Neuronal stem cell (in vitro differentiated cells): ENCODE data around the gene CDC25B.

Experiments
- DNase-seq: peaks from one replicate; pipeline ENCODE4 v3.0.0-alpha.2; 2013; ENCODE audit warnings: low spot score
- H2AFZ ChIP-seq: one replicate; pipeline ENCODE4 v1.6.1; 2013; ENCODE audit warnings: mild to moderate bottlenecking, low read length, inconsistent platforms
- H2AK5ac ChIP-seq: 2 replicates; pipeline ENCODE4 v1.6.1; 2013; ENCODE audit warnings: low read depth, mild to moderate bottlenecking, inconsistent platforms, low read length, moderate library complexity, mixed read lengths
- H2BK120ac ChIP-seq: 2 replicates; pipeline ENCODE4 v1.6.1; 2013; ENCODE audit warnings: low read depth, mild to moderate bottlenecking, inconsistent platforms, low read length, moderate library complexity, mixed read lengths
- H2BK12ac ChIP-seq: one replicate; pipeline ENCODE4 v1.6.1; 2013; ENCODE audit warnings: low read length, inconsistent platforms
- H2BK15ac ChIP-seq: 2 replicates; pipeline ENCODE4 v1.6.1; 2013; ENCODE audit warnings: mild to moderate bottlenecking, low read length, inconsistent platforms, mixed read lengths
- H2BK5ac ChIP-seq: one replicate; pipeline ENCODE4 v1.6.1; 2013; ENCODE audit warnings: inconsistent platforms, mild to moderate bottlenecking, low read length, moderate library complexity
- H3K14ac ChIP-seq: one replicate; pipeline ENCODE4 v1.6.1; 2013; ENCODE audit warnings: low read length, inconsistent platforms
- H3K18ac ChIP-seq: 2 replicates; pipeline ENCODE4 v1.6.1; 2013; ENCODE audit warnings: low read length, inconsistent platforms
- H3K23ac ChIP-seq: 2 replicates; pipeline ENCODE4 v1.6.1; 2013; ENCODE audit warnings: low read depth, mild to moderate bottlenecking, mixed read lengths, low read length, inconsistent platforms; ENCODE audit not compliant: poor library complexity
- H3K27ac ChIP-seq: replicated peaks from 3 replicates; pipeline ENCODE4 v1.5.1; 2013; ENCODE audit warnings: low read length, inconsistent platforms
- H3K27me3 ChIP-seq, 3 experiments: 2 replicates each; pipeline ENCODE4 v1.6.1; 2013; ENCODE audit warnings: low read length in 3 of 3, mild to moderate bottlenecking in 2 of 3, inconsistent platforms in 1 of 3, low read depth in 1 of 3, mixed read lengths in 1 of 3, moderate library complexity in 1 of 3; ENCODE audit not compliant: control insufficient read depth in 3 of 3, insufficient read depth in 3 of 3
- H3K36me3 ChIP-seq, 2 donors: replicated peaks in 1 of 2; 2 replicates each; pipeline ENCODE4 v1.6.1; 2013; ENCODE audit warnings: low read length in 2 of 2; ENCODE audit not compliant: control insufficient read depth in 2 of 2, insufficient read depth in 2 of 2
- H3K4ac ChIP-seq: 2 replicates; pipeline ENCODE4 v1.6.1; 2013; ENCODE audit warnings: inconsistent platforms, mild to moderate bottlenecking, low read length, moderate library complexity
- H3K4me1 ChIP-seq, 2 donors: 1 replicate in 1 of 2; 2 replicates in 1 of 2; pipeline ENCODE4 v1.6.1; 2013; ENCODE audit warnings: low read length in 2 of 2, low read depth in 1 of 2; ENCODE audit not compliant: control insufficient read depth in 2 of 2, insufficient read depth in 1 of 2
- H3K4me2 ChIP-seq: one replicate; pipeline ENCODE4 v1.6.1; 2013; ENCODE audit warnings: mild to moderate bottlenecking, low read length, inconsistent platforms; ENCODE audit not compliant: insufficient read depth, poor library complexity, severe bottlenecking
- H3K4me3 ChIP-seq, 2 donors: 2 replicates each; pipeline ENCODE4 v1.5.1; 2013; ENCODE audit warnings: low read length in 2 of 2, mild to moderate bottlenecking in 2 of 2, inconsistent platforms in 1 of 2, moderate library complexity in 1 of 2
- H3K79me1 ChIP-seq: one replicate; pipeline ENCODE4 v1.6.1; 2013; ENCODE audit warnings: low read depth, mild to moderate bottlenecking, inconsistent platforms, low read length, moderate library complexity
- H3K9ac ChIP-seq: one replicate; pipeline ENCODE4 v1.6.1; 2013; ENCODE audit warnings: mild to moderate bottlenecking, low read depth, low read length, inconsistent platforms; ENCODE audit not compliant: poor library complexity
- H3K9me3 ChIP-seq, 2 donors: replicated peaks in 1 of 2; 2 replicates each; pipeline versions ENCODE3 to v1.6.1; 2013; ENCODE audit warnings: low read length in 2 of 2, mild to moderate bottlenecking in 2 of 2, inconsistent platforms in 1 of 2, low read depth in 1 of 2, mixed read lengths in 1 of 2, moderate library complexity in 1 of 2; ENCODE audit not compliant: control insufficient read depth in 2 of 2, insufficient read depth in 1 of 2
- H4K8ac ChIP-seq: one replicate; pipeline ENCODE4 v1.6.1; 2013; ENCODE audit warnings: low read depth, mild to moderate bottlenecking, inconsistent platforms, low read length, moderate library complexity
- H4K91ac ChIP-seq: one replicate; pipeline ENCODE4 v1.6.1; 2013; ENCODE audit warnings: low read length, low read depth, mild to moderate bottlenecking, inconsistent platforms; ENCODE audit not compliant: poor library complexity
- WGBS, 2 donors: extraction: QIAGEN DNeasy Blood & Tissue Kit; methylation state at CpG; one replicate each; pipeline ENCODE4 v1.1.7; 2013; ENCODE audit warnings: missing lambda C conversion rate in 2 of 2, mixed read lengths in 1 of 2; ENCODE audit not compliant: insufficient read length in 2 of 2, insufficient replicate concordance in 1 of 2; ENCODE audit errors: extremely low coverage in 2 of 2; 5-methylcytosine and 5-hydroxymethylcytosine counted together

CDC25B gene

DNA sequence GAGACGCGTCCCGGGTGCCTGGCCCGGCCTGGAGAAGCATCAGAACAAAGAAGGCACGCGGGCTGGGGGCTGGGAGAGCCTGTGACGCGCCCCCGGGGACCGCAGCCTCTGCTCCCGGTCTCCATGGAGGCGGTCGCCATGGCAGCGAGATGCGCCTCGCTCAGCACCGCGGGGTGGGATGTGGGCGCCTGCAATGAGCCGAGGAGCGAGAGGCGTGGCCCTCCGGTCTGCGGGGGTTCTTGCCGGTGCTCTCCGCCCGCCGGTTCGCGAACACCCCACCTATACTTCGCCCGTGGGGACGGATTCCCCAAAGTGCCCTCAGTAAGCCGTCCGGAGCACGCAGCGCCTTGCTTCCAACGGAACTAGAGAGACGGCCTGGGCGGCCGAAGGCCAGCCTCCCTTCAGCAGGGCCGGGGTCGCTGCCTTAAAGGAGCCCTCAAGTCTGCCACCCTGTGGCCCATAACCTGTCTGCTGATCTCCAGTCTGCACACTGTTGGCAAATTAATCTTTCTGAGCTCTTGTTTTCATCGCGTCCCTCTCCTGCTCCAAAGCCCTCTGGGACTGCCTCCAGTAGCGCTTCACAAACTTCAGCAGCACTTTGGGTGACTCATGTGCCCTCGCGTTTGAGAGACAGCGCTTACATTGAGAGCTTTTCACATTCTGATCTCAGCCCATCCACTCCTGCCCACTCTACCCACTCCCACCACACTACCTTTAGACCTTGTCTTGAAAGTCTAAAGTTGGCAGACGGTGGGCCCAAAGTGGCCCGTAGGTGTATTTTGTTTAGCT is 27.6 kb upstream of the CDC25B start:
- Histone ChIP-seq H3K18ac (peak overlapping the region; percentile 95), H3K27ac (peak overlapping the region; percentile 78), H3K27me3 (peaks cover 0 to 6% (median 0%) of the 10 kb centered on the region in 3 experiments), H2AK5ac (peak overlapping the region; percentile 63), H3K4me1 (peaks cover 15 to 21% of the 10 kb centered on the region in 2 donors), H2BK5ac (peak overlapping the region; percentile 39), H3K23ac (peak overlapping the region; percentile 55), H2AFZ (peak overlapping the region; percentile 91), H3K4ac (no peak overlapping the region), H3K36me3 (no peaks in the 10 kb centered on the region), H4K8ac (no peak overlapping the region), H3K9me3 (no peaks in the 10 kb centered on the region), H3K14ac (no peak overlapping the region), H2BK12ac (no peak overlapping the region), H2BK15ac (peak overlapping the region; percentile 58), H2BK120ac (peak overlapping the region; percentile 47), H3K79me1 (peaks cover 26% of the 10 kb centered on the region), H3K4me3 (peak overlapping the region; percentile 82 to 95), H3K9ac (peak overlapping the region; percentile 91), H4K91ac (no peak overlapping the region), H3K4me2 (peak overlapping the region; percentile 93)
- no CpG with 5 or more reads among the region's 51 CpGs for WGBS, 2 donors
- peak; percentile 89 for DNase-seq

DNA sequence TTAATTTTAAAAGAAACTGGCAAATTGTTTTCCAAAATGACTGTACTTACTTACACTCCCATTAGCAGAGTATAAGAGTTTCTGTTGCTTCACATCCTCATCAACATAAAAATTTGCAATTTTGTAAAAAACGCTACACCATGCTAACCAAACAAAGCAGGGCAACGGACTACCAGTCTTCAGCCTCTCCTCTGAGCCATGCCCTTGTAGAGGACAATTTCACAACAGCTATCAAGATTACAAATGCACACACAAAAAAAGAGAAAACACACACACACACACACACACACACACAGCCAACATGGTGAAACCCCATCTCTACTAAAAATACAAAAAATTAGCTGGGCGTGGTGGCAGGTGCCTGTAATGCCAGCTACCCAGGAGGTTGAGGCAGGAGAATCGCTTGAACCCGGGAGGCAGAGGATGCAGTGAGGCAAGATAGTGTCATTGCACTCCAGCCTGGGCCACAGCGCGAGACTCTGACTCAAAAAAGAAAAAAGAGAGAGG is 24.5 kb upstream of the CDC25B start:
- no peak overlapping the region for H2AK5ac ChIP-seq
- peaks cover 8 to 9% of the 10 kb centered on the region in 2 donors for H3K4me1 ChIP-seq
- DNase-seq: no peak
- no peak overlapping the region for H2BK12ac ChIP-seq
- H2AFZ ChIP-seq: no peak overlapping the region
- H3K9ac ChIP-seq: no peak overlapping the region
- no peak overlapping the region for H4K8ac ChIP-seq
- H2BK15ac ChIP-seq: no peak overlapping the region
- no peak overlapping the region for H3K14ac ChIP-seq
- H3K36me3 ChIP-seq: no peaks in the 10 kb centered on the region
- no peak overlapping the region for H3K23ac ChIP-seq
- H3K27ac ChIP-seq: no peak overlapping the region
- no peak overlapping the region for H3K18ac ChIP-seq
- peaks cover 0 to 22% (median 0%) of the 10 kb centered on the region in 3 experiments for H3K27me3 ChIP-seq
- no CpG with 5 or more reads among the region's 7 CpGs for WGBS, 2 donors
- peaks cover 6% of the 10 kb centered on the region for H3K79me1 ChIP-seq
- no peak overlapping the region for H4K91ac ChIP-seq
- H2BK120ac ChIP-seq: no peak overlapping the region
- no peak overlapping the region for H3K4me2 ChIP-seq
- H2BK5ac ChIP-seq: no peak overlapping the region
- no peak overlapping the region for H3K4me3 ChIP-seq
- peaks cover 3 to 4% of the 10 kb centered on the region in 2 donors for H3K9me3 ChIP-seq
- H3K4ac ChIP-seq: no peak overlapping the region

- H3K4me1 ChIP-seq: peaks cover 0 to 7% of the 10 kb centered on the region in 2 donors
- no peak overlapping the region for H3K9ac ChIP-seq
- H3K23ac ChIP-seq: no peak overlapping the region
- H3K18ac ChIP-seq: no peak overlapping the region
- H3K79me1 ChIP-seq: no peaks in the 10 kb centered on the region
- no peak overlapping the region for H3K4me2 ChIP-seq
- peaks cover 3 to 4% of the 10 kb centered on the region in 2 donors for H3K9me3 ChIP-seq
- H3K27me3 ChIP-seq: peaks cover 2 to 53% (median 34%) of the 10 kb centered on the region in 3 experiments
- H2AFZ ChIP-seq: no peak overlapping the region
- H3K27ac ChIP-seq: no peak overlapping the region
- no peak overlapping the region for H2BK120ac ChIP-seq
- DNase-seq: no peak
- no peak overlapping the region for H4K8ac ChIP-seq
- H2AK5ac ChIP-seq: no peak overlapping the region
- no peaks in the 10 kb centered on the region for H3K36me3 ChIP-seq
- H4K91ac ChIP-seq: no peak overlapping the region
- H2BK12ac ChIP-seq: no peak overlapping the region
- no peak overlapping the region for H2BK15ac ChIP-seq
- WGBS, 2 donors: no CpG with 5 or more reads among the region's 4 CpGs
- no peak overlapping the region for H3K4ac ChIP-seq
- H3K4me3 ChIP-seq: no peak overlapping the region
- no peak overlapping the region for H3K14ac ChIP-seq
- no peak overlapping the region for H2BK5ac ChIP-seq
Observed at GRCh38 chr20:3775457-3776108, 20.5 kb upstream of the CDC25B start.

GRCh38 chr20:3777381-3777715 is 18.8 kb upstream of the CDC25B start:
- Histone ChIP-seq H3K18ac (peak overlapping the region; percentile 92), H3K4me1 (peaks cover 3 to 10% of the 10 kb centered on the region in 2 donors), H2BK5ac (no peak overlapping the region), H3K14ac (peak overlapping the region; percentile 95), H2BK12ac (no peak overlapping the region), H3K9ac (peak overlapping the region; percentile 74), H3K4ac (no peak overlapping the region), H3K9me3 (peaks cover 3 to 4% of the 10 kb centered on the region in 2 donors), H3K27ac (no peak overlapping the region), H3K23ac (peak overlapping the region; percentile 69), H2AFZ (peak overlapping the region; percentile 97), H3K4me3 (peak overlapping the region; percentile 37 to 79), H3K36me3 (no peaks in the 10 kb centered on the region), H2BK120ac (peak overlapping the region; percentile 75), H2BK15ac (peak overlapping the region; percentile 98), H3K27me3 (peaks cover 2 to 53% (median 34%) of the 10 kb centered on the region in 3 experiments), H3K4me2 (peak overlapping the region; percentile 92), H4K8ac (peak overlapping the region; percentile 48), H4K91ac (no peak overlapping the region), H3K79me1 (no peaks in the 10 kb centered on the region), H2AK5ac (peak overlapping the region; percentile 44)
- WGBS, 2 donors: no CpG with 5 or more reads among the region's 16 CpGs
- DNase-seq: no peak
